CD14-positive monocyte (primary cell): Measurements from ENCODE around the gene AQP6. TPM values are rescaled to one million over a fixed set of nuclear protein-coding genes. Genes with fewer than 3 reads are reported as not detected.
A peak's percentile ranks its signal among the peaks of the same experiment; 100 is the strongest.

Source experiments
- DNase-seq, 3 donors: peaks; one replicate each; pipeline ENCODE4 v3.0.0-alpha.2; 2011 to 2022
- H2AFZ ChIP-seq: 2 replicates; pipeline ENCODE4 v1.6.0; 2012; ENCODE audit warnings: mild to moderate bottlenecking, low read depth, low read length, inconsistent platforms; ENCODE audit not compliant: insufficient read depth, poor library complexity, severe bottlenecking
- H3K27ac ChIP-seq, 2 donors: 1 replicate in 1 of 2; 2 replicates in 1 of 2; pipeline ENCODE4 v1.5.1; 2012 to 2013; ENCODE audit warnings: low read length in 2 of 2, control low read depth in 1 of 2, inconsistent platforms in 1 of 2, low read depth in 1 of 2, mild to moderate bottlenecking in 1 of 2
- H3K27me3 ChIP-seq, 2 donors: one replicate each; pipeline versions ENCODE4 v1.6.0 to v1.6.1; 2011 to 2013; ENCODE audit warnings: low read length in 2 of 2; ENCODE audit not compliant: control insufficient read depth in 2 of 2, insufficient read depth in 2 of 2
- H3K36me3 ChIP-seq, 2 donors: replicated peaks in 1 of 2; 1 replicate in 1 of 2; 2 replicates in 1 of 2; pipeline versions ENCODE4 v1.5.1 to v1.6.1; 2012 to 2013; ENCODE audit warnings: low read length in 2 of 2, control low read depth in 1 of 2, inconsistent platforms in 1 of 2, mild to moderate bottlenecking in 1 of 2; ENCODE audit not compliant: insufficient read depth in 2 of 2, control insufficient read depth in 1 of 2
- H3K4me1 ChIP-seq, 2 donors: 1 replicate in 1 of 2; 2 replicates in 1 of 2; pipeline versions ENCODE4 v1.5.1 to v1.6.1; 2012 to 2013; ENCODE audit warnings: low read length in 2 of 2, control low read depth in 1 of 2, inconsistent platforms in 1 of 2, mild to moderate bottlenecking in 1 of 2, moderate library complexity in 1 of 2; ENCODE audit not compliant: insufficient read depth in 2 of 2, control insufficient read depth in 1 of 2
- H3K4me2 ChIP-seq: replicated peaks from 2 replicates; pipeline ENCODE3; 2012; ENCODE audit warnings: low read length, moderate library complexity, mild to moderate bottlenecking; ENCODE audit not compliant: poor library complexity, severe bottlenecking; ENCODE audit errors: extremely low read depth
- H3K4me3 ChIP-seq, 3 experiments: fragments of 200-600 bp in 1 of 3; sonication (generic) in 1 of 3; replicated peaks in 1 of 3; 1 replicate in 2 of 3; 2 replicates in 1 of 3; pipeline ENCODE4 v1.5.1; 2011 to 2013; ENCODE audit warnings: low read length in 3 of 3, mild to moderate bottlenecking in 3 of 3, control low read depth in 2 of 3, low read depth in 2 of 3, inconsistent platforms in 1 of 3, moderate library complexity in 1 of 3
- H3K79me2 ChIP-seq: 2 replicates; pipeline ENCODE4 v1.6.0; 2012; ENCODE audit warnings: mild to moderate bottlenecking, control low read depth, inconsistent platforms, low read length, moderate library complexity; ENCODE audit not compliant: insufficient read depth
- H3K9ac ChIP-seq: 2 replicates; pipeline ENCODE4 v1.6.0; 2017; ENCODE audit warnings: low read length, mild to moderate bottlenecking; ENCODE audit not compliant: insufficient read depth, poor library complexity, severe bottlenecking
- H3K9me3 ChIP-seq, 2 donors: replicated peaks in 1 of 2; 1 replicate in 1 of 2; 2 replicates in 1 of 2; pipeline versions ENCODE4 v1.5.1 to v1.6.1; 2012 to 2013; ENCODE audit warnings: low read length in 2 of 2, control low read depth in 1 of 2; ENCODE audit not compliant: control insufficient read depth in 1 of 2, insufficient read depth in 1 of 2
- H4K20me1 ChIP-seq: 2 replicates; pipeline ENCODE4 v1.6.0; 2012; ENCODE audit warnings: mild to moderate bottlenecking, low read length, control low read depth, moderate library complexity; ENCODE audit not compliant: insufficient read depth
- H3K27ac Mint-ChIP-seq, 7 donors: one replicate each; pipeline ENCODE4 v1.8.0; 2020; ENCODE audit warnings: mild to moderate bottlenecking in 7 of 7, mixed read lengths in 7 of 7, moderate library complexity in 6 of 7, inconsistent platforms in 2 of 7
- H3K27me3 Mint-ChIP-seq, 3 donors: one replicate each; pipeline ENCODE4 v1.8.0; 2021 to 2022; ENCODE audit warnings: low read depth in 3 of 3, mild to moderate bottlenecking in 3 of 3, mixed read lengths in 3 of 3, moderate library complexity in 3 of 3, inconsistent platforms in 1 of 3
- H3K36me3 Mint-ChIP-seq, 2 donors: one replicate each; pipeline ENCODE4 v1.8.0; 2020; ENCODE audit warnings: mixed read lengths in 2 of 2, inconsistent platforms in 1 of 2, mild to moderate bottlenecking in 1 of 2
- H3K4me1 Mint-ChIP-seq: one replicate; pipeline ENCODE4 v1.8.0; 2020; ENCODE audit warnings: mild to moderate bottlenecking, mixed read lengths
- H3K4me3 Mint-ChIP-seq, 2 donors: one replicate each; pipeline ENCODE4 v1.8.0; 2020; ENCODE audit warnings: mild to moderate bottlenecking in 2 of 2, mixed read lengths in 2 of 2, moderate library complexity in 1 of 2
- H3K9me3 Mint-ChIP-seq, 7 donors: one replicate each; pipeline ENCODE4 v1.8.0; 2020 to 2022; ENCODE audit warnings: mixed read lengths in 7 of 7, mild to moderate bottlenecking in 6 of 7, moderate library complexity in 6 of 7, inconsistent platforms in 2 of 7
- WGBS: methylation state at CpG from one replicate; pipeline ENCODE4 v1.1.5; 2013; ENCODE audit warnings: missing lambda C conversion rate; ENCODE audit not compliant: insufficient coverage; 5-methylcytosine and 5-hydroxymethylcytosine counted together
- intact Hi-C, 2 donors: fragments of 100-400 bp; cut with micrococcal nuclease; formaldehyde crosslinking; loops; one replicate each; pipeline versions ENCODE4 v1.15.0 to v1.15.1; 2023
- polyA plus RNA-seq, 3 donors: library from polyadenylated mRNA; depleted of rRNA in 1 of 3; unstranded in 2 of 3; stranded (reverse) in 1 of 3; fragments of 300-500 nt in 2 of 3; fragments of >200 nt in 1 of 3; fragmentation: Illumina TruSeq in 2 of 3; gene quantifications; 1 replicate in 2 of 3; 2 replicates in 1 of 3; pipeline ENCODE4 v1.2.3, GENCODE V29; 2012 to 2021
- TF ChIP-seq, protein P1 (sequence below): fragments of 200-600 bp; IDR thresholded peaks from one replicate; pipeline ENCODE4 v1.8.0; 2022; ENCODE audit warnings: antibody characterized with exemption, mild to moderate bottlenecking

Gene AQP6
- polyA plus RNA-seq, 3 donors: 0.04 TPM; not detected in 2

DNA sequence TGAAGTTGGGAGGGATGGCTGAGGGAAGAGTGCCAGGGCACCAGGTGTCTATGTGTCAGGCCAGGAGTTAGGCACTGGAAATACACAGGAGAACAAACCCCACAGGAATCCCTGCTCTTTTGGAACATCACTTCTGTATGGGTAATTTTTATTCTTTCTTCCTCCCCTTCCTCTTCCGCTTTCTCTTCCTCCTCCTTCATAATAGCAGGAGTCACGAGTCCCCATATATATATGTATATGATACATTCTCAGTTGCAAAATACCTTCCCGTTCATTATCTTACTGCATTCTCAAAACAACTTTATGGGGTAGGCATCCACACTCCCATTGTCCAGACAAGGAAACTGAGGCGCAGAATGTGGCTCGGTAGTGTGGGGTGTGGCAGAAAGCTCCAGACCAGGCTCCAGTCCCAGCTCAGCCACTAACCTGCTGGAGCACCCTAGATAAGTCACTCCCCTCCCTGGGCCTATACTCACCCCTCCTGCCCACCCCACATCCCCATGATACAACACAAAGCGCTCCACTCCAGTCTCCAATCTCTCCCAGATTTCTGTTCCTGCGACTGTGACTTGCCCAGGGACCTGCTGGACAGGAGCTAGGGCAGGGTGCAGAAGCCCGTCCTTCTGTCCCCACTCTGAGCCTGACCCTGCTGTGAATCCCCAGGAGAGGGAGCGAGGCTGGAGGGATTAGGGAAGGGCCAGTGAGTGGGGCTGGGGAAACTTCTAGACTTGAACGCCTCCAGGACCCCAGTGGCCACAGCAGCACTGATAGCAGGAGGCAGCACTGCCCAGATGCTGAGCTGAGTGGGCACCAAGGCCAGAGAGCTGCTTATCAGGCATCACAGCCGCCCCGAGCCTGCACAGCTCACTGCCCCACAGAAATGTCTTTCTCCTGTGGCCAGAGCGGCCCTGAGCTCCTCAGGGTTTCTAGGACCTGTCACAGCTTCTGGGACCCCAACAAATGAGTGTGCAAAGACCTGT, 23.6 kb upstream of the AQP6 start:
- no peaks in the 10 kb centered on the region for H3K79me2 ChIP-seq
- H3K27me3 ChIP-seq: peaks cover 4 to 70% of the 10 kb centered on the region in 2 donors
- H3K27me3 Mint-ChIP-seq: peaks cover 75 to 84% (median 76%) of the 10 kb centered on the region in 3 donors
- H3K27ac Mint-ChIP-seq: peak overlapping the region in 6 of 7 donors; percentile 6 to 85 (median 42)
- H3K36me3 ChIP-seq: no peaks in the 10 kb centered on the region
- intact Hi-C loops: no loop called here
- peaks cover 39 to 47% of the 10 kb centered on the region in 2 donors for H3K4me1 ChIP-seq
- no peak overlapping the region for H2AFZ ChIP-seq
- H3K4me3 Mint-ChIP-seq: peak overlapping the region in 1 of 2 donors; percentile 76
- no peak overlapping the region for H3K9ac ChIP-seq
- TF ChIP-seq, protein P1, sequence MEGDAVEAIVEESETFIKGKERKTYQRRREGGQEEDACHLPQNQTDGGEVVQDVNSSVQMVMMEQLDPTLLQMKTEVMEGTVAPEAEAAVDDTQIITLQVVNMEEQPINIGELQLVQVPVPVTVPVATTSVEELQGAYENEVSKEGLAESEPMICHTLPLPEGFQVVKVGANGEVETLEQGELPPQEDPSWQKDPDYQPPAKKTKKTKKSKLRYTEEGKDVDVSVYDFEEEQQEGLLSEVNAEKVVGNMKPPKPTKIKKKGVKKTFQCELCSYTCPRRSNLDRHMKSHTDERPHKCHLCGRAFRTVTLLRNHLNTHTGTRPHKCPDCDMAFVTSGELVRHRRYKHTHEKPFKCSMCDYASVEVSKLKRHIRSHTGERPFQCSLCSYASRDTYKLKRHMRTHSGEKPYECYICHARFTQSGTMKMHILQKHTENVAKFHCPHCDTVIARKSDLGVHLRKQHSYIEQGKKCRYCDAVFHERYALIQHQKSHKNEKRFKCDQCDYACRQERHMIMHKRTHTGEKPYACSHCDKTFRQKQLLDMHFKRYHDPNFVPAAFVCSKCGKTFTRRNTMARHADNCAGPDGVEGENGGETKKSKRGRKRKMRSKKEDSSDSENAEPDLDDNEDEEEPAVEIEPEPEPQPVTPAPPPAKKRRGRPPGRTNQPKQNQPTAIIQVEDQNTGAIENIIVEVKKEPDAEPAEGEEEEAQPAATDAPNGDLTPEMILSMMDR: no peak
- peaks cover 55% of the 10 kb centered on the region for H3K4me1 Mint-ChIP-seq
- peak overlapping the region; percentile 33 for H3K4me2 ChIP-seq
- peaks cover 0 to 3% (median 0%) of the 10 kb centered on the region in 7 donors for H3K9me3 Mint-ChIP-seq
- WGBS: 89% methylated on average over 6 of the region's 13 CpGs
- peak overlapping the region in 1 of 2 donors; percentile 20 for H3K27ac ChIP-seq
- H3K4me3 ChIP-seq: peak overlapping the region in 1 of 3 experiments; percentile 27
- no peaks in the 10 kb centered on the region for H4K20me1 ChIP-seq
- peak; percentile 42 to 77 (median 64) for DNase-seq
- H3K9me3 ChIP-seq: peaks cover 0 to under 1% of the 10 kb centered on the region in 2 donors
- H3K36me3 Mint-ChIP-seq: peaks cover 0 to 2% of the 10 kb centered on the region in 2 donors

DNA sequence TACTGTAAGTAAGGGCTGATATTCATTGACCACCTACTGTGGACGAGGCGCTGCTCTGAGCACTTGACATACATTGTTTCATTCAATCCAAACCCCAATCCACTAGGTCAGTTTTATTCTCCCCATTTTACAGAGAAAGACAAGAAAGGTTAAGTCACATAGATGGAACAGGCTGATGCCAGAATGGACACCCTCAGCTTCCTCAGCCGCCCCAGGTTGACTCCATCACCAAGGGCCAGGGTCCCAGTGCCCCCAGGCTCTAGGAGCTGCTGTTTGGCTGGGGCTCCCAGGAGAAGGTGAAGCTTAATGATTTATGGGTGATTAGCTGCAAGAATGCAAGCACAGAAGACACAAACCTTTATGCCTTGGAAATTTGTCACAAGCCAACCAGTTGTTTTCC, 22.9 kb upstream of the AQP6 start:
- Histone ChIP-seq H3K27ac (no peak overlapping the region), H3K4me1 (peaks cover 39 to 40% of the 10 kb centered on the region in 2 donors), H3K4me3 (no peak overlapping the region), H3K4me2 (no peak overlapping the region), H3K9me3 (peaks cover 0 to 8% of the 10 kb centered on the region in 2 donors), H4K20me1 (no peaks in the 10 kb centered on the region), H3K9ac (no peak overlapping the region), H3K79me2 (no peaks in the 10 kb centered on the region), H3K36me3 (no peaks in the 10 kb centered on the region), H3K27me3 (peaks cover 11 to 74% of the 10 kb centered on the region in 2 donors), H2AFZ (no peak overlapping the region)
- Mint-ChIP-seq H3K4me3 (peak overlapping the region in 1 of 2 donors; percentile 21), H3K4me1 (peaks cover 48% of the 10 kb centered on the region), H3K9me3 (peaks cover 0 to 9% (median 0%) of the 10 kb centered on the region in 7 donors), H3K27me3 (peaks cover 77 to 86% (median 79%) of the 10 kb centered on the region in 3 donors), H3K36me3 (peaks cover 0 to 2% of the 10 kb centered on the region in 2 donors), H3K27ac (no peak overlapping the region)
- DNase-seq: no peak
- 96% methylated on average over 3 of the region's 3 CpGs for WGBS
- intact Hi-C loops: no loop called here
- TF ChIP-seq, protein P1: no peak
